Testis (tissue), 3 donors: ENCODE results near the gene SMG1. TPM values are rescaled to one million over a fixed set of nuclear protein-coding genes. Genes with fewer than 3 reads are reported as not detected.

Experiments
- DNase-seq: peaks from one replicate; pipeline ENCODE4 v3.0.0-alpha.2; 2019
- H3K27ac ChIP-seq, 2 donors: fragments of 200-600 bp; sonication (generic); one replicate each; pipeline ENCODE4 v1.5.1; 2019
- H3K27me3 ChIP-seq: fragments of 200-600 bp; sonication (generic); one replicate; pipeline ENCODE4 v1.5.1; 2019
- H3K36me3 ChIP-seq: fragments of 200-600 bp; sonication (generic); one replicate; pipeline ENCODE4 v1.5.1; 2017; ENCODE audit warnings: low read depth; ENCODE audit errors: missing control alignments
- H3K4me1 ChIP-seq: fragments of 200-600 bp; sonication (generic); one replicate; pipeline ENCODE4 v1.5.1; 2019
- H3K4me3 ChIP-seq, 2 donors: fragments of 200-600 bp; sonication (generic); one replicate each; pipeline ENCODE4 v1.5.1; 2017 to 2019
- H3K9me3 ChIP-seq: fragments of 200-600 bp; sonication (generic); one replicate; pipeline ENCODE4 v1.5.1; 2017
- CTCF ChIP-seq, 3 experiments: fragments of 450-650 bp in 2 of 3; fragments of 200-600 bp in 1 of 3; sonication (generic) in 1 of 3; IDR thresholded peaks; one replicate each; pipeline ENCODE4 v1.5.1; 2016 to 2019; ENCODE audit warnings: antibody characterized with exemption in 3 of 3, mild to moderate bottlenecking in 2 of 3, moderate library complexity in 1 of 3
- POLR2A ChIP-seq: fragments of 450-650 bp; IDR thresholded peaks from one replicate; pipeline ENCODE4 v1.6.1; 2017; ENCODE audit warnings: antibody characterized with exemption, mild to moderate bottlenecking, moderate library complexity
- WGBS, 2 donors: methylation state at CpG; one replicate each; pipeline ENCODE4 v1.1.5; 2018; 5-methylcytosine and 5-hydroxymethylcytosine counted together
- intact Hi-C: fragments of 100-400 bp; cut with DNase I; formaldehyde crosslinking; loops from one replicate; pipeline ENCODE4 v1.15.1; 2023; ENCODE audit warnings: low total_unique reads
- polyA plus RNA-seq: library from polyadenylated mRNA; stranded (reverse); fragments of 350-450 nt; fragmentation: Illumina TruSeq; extraction: RNeasy Lipid Tissue Mini Kit (QIAGEN cat#74804); gene quantifications from one replicate; pipeline ENCODE4 v1.2.3, GENCODE V29; 2014; ENCODE audit warnings: low read depth, low replicate concordance; ENCODE audit not compliant: insufficient read depth
- total RNA-seq, 2 donors: library from RNA; depleted of rRNA; stranded (reverse); fragments of >200 nt; gene quantifications; one replicate each; pipeline ENCODE4 v1.2.3, GENCODE V29; 2016

The SMG1 gene
- total and polyA plus RNA-seq, 3 donors from 2014 or later: 32.3 to 138 (median 113) TPM

GRCh38 chr16:18841833-18842525 lies 84.2 kb downstream of the SMG1 start:
- intact Hi-C loops: no loop called here
- DNase-seq: no peak
- no peak overlapping the region for H3K4me3 ChIP-seq
- H3K9me3 ChIP-seq: no peaks in the 10 kb centered on the region
- H3K36me3 ChIP-seq: no peaks in the 10 kb centered on the region
- no peaks in the 10 kb centered on the region for H3K27me3 ChIP-seq
- peaks cover 4% of the 10 kb centered on the region for H3K4me1 ChIP-seq
- WGBS, 2 donors: 87 to 91% methylated on average over 7 of the region's 7 CpGs
- H3K27ac ChIP-seq: no peak overlapping the region
- no peak for TF ChIP-seq CTCF (IDR thresholded peaks at IDR 0.05)
- TF ChIP-seq POLR2A: no peak

GRCh38 chr16:18839555-18839954 lies 86.7 kb downstream of the SMG1 start:
- 76 to 91% methylated on average over 6 of the region's 6 CpGs for WGBS, 2 donors
- no peak overlapping the region for H3K27ac ChIP-seq
- DNase-seq: no peak
- H3K4me3 ChIP-seq: no peak overlapping the region
- H3K36me3 ChIP-seq: no peaks in the 10 kb centered on the region
- H3K27me3 ChIP-seq: no peaks in the 10 kb centered on the region
- no peaks in the 10 kb centered on the region for H3K9me3 ChIP-seq
- no peak for TF ChIP-seq CTCF (IDR thresholded peaks at IDR 0.05)
- no peak for TF ChIP-seq POLR2A
- intact Hi-C loops: no loop called here
- no peaks in the 10 kb centered on the region for H3K4me1 ChIP-seq

- H3K9me3 ChIP-seq: no peaks in the 10 kb centered on the region
- peaks cover 2% of the 10 kb centered on the region for H3K36me3 ChIP-seq
- no peaks in the 10 kb centered on the region for H3K4me1 ChIP-seq
- no peaks in the 10 kb centered on the region for H3K27me3 ChIP-seq
- no peak overlapping the region for H3K27ac ChIP-seq
- no peak for DNase-seq
- no peak for TF ChIP-seq CTCF (IDR thresholded peaks at IDR 0.05)
- TF ChIP-seq POLR2A: no peak
- intact Hi-C loops: no loop called here
- H3K4me3 ChIP-seq: no peak overlapping the region
Measured at GRCh38 chr16:18836702-18837101, 89.5 kb downstream of the SMG1 start.

GRCh38 chr16:18834864-18835263 lies 91.3 kb downstream of the SMG1 start:
- no peaks in the 10 kb centered on the region for H3K27me3 ChIP-seq
- peaks cover 2% of the 10 kb centered on the region for H3K36me3 ChIP-seq
- intact Hi-C loops: no loop called here
- no peaks in the 10 kb centered on the region for H3K4me1 ChIP-seq
- DNase-seq: no peak
- 80 to 84% methylated on average over 4 of the region's 4 CpGs for WGBS, 2 donors
- H3K4me3 ChIP-seq: no peak overlapping the region
- TF ChIP-seq POLR2A (no peak), CTCF (IDR thresholded peaks at IDR 0.05) (no peak)
- no peak overlapping the region for H3K27ac ChIP-seq
- H3K9me3 ChIP-seq: no peaks in the 10 kb centered on the region
